Measurements from ENCODE around the gene DERL3.

The DERL3 gene

GRCh38 chr22:23837496-23837859 is 1.3 kb downstream of the DERL3 start:
- Histone ChIP-seq H3K14ac (ENCODE audit: low read length) (no peak overlapping the region), H2AK5ac (ENCODE audit: low read length) (no peak overlapping the region), H3K36me3 (ENCODE audit: control insufficient read depth in 1 of 2, insufficient read depth in 2 of 2, low read length in 2 of 2) (peaks cover 37 to 39% of the 10 kb centered on the region in 2 experiments), H3K18ac (ENCODE audit: low read length) (no peak overlapping the region), H3K4ac (ENCODE audit: low read depth, low read length) (no peak overlapping the region), H3K23ac (ENCODE audit: low read length) (no peak overlapping the region), H4K91ac (ENCODE audit: low read depth, low read length) (no peak overlapping the region), H3K27ac (ENCODE audit: low read depth, low read length) (no peak overlapping the region), H3K9me3 (ENCODE audit: insufficient read depth, low read depth, low read length) (peaks cover 2% of the 10 kb centered on the region), H3K79me1 (ENCODE audit: low read length) (no peaks in the 10 kb centered on the region), H3K27me3 (ENCODE audit: insufficient read depth, low read length) (no peaks in the 10 kb centered on the region), H2AFZ (ENCODE audit: insufficient read depth, low read length, poor library complexity) (no peak overlapping the region), H2BK5ac (ENCODE audit: low read depth, low read length, poor library complexity) (no peak overlapping the region), H4K12ac (ENCODE audit: low read depth, low read length) (no peak overlapping the region), H3K4me2 (ENCODE audit: low read length) (no peak overlapping the region), H3K4me3 (ENCODE audit: low read depth, low read length) (no peak overlapping the region), H3K9ac (ENCODE audit: low read length) (no peak overlapping the region), H2BK120ac (ENCODE audit: insufficient read depth, low read length, poor library complexity) (no peak overlapping the region), H2BK12ac (ENCODE audit: low read length) (no peak overlapping the region), H3K79me2 (ENCODE audit: control insufficient read depth, insufficient read depth, low read length, poor library complexity) (no peaks in the 10 kb centered on the region), H3K4me1 (ENCODE audit: control insufficient read depth in 1 of 2, insufficient read depth in 2 of 2, low read length in 2 of 2) (peaks cover 6 to 12% of the 10 kb centered on the region in 2 experiments), H4K8ac (ENCODE audit: low read depth, low read length) (no peak overlapping the region)
- no CpG with 5 or more reads among the region's 12 CpGs for WGBS (ENCODE audit: extremely low coverage, insufficient coverage, insufficient read length)
- DNase-seq, result peak; percentile 84 to 85

- no CpG with 5 or more reads among the region's 12 CpGs for WGBS (ENCODE audit: extremely low coverage, insufficient coverage, insufficient read length)
- Histone ChIP-seq H3K4me1 (ENCODE audit: control insufficient read depth in 1 of 2, insufficient read depth in 2 of 2, low read length in 2 of 2) (peaks cover 6 to 12% of the 10 kb centered on the region in 2 experiments), H3K9ac (ENCODE audit: low read length) (no peak overlapping the region), H3K79me1 (ENCODE audit: low read length) (no peaks in the 10 kb centered on the region), H3K79me2 (ENCODE audit: control insufficient read depth, insufficient read depth, low read length, poor library complexity) (no peaks in the 10 kb centered on the region), H3K4me2 (ENCODE audit: low read length) (no peak overlapping the region), H3K23ac (ENCODE audit: low read length) (no peak overlapping the region), H2BK12ac (ENCODE audit: low read length) (no peak overlapping the region), H3K36me3 (ENCODE audit: control insufficient read depth in 1 of 2, insufficient read depth in 2 of 2, low read length in 2 of 2) (peaks cover 40 to 44% of the 10 kb centered on the region in 2 experiments), H2BK120ac (ENCODE audit: insufficient read depth, low read length, poor library complexity) (no peak overlapping the region), H4K91ac (ENCODE audit: low read depth, low read length) (no peak overlapping the region), H4K12ac (ENCODE audit: low read depth, low read length) (no peak overlapping the region), H3K27me3 (ENCODE audit: insufficient read depth, low read length) (no peaks in the 10 kb centered on the region), H3K9me3 (ENCODE audit: insufficient read depth, low read depth, low read length) (peaks cover 2% of the 10 kb centered on the region), H2BK5ac (ENCODE audit: low read depth, low read length, poor library complexity) (no peak overlapping the region), H3K4me3 (ENCODE audit: low read depth, low read length) (no peak overlapping the region), H4K8ac (ENCODE audit: low read depth, low read length) (no peak overlapping the region), H3K4ac (ENCODE audit: low read depth, low read length) (no peak overlapping the region), H2AK5ac (ENCODE audit: low read length) (no peak overlapping the region), H3K27ac (ENCODE audit: low read depth, low read length) (no peak overlapping the region), H2AFZ (ENCODE audit: insufficient read depth, low read length, poor library complexity) (no peak overlapping the region), H3K18ac (ENCODE audit: low read length) (no peak overlapping the region), H3K14ac (ENCODE audit: low read length) (no peak overlapping the region)
- no peak for DNase-seq
These were observed 1.9 kb downstream of the DERL3 start for GRCh38 chr22:23836692-23837495.

- no peaks in the 10 kb centered on the region for H3K27me3 ChIP-seq (ENCODE audit: insufficient read depth, low read length)
- H3K79me1 ChIP-seq (ENCODE audit: low read length), result no peaks in the 10 kb centered on the region
- no peak for DNase-seq
- peaks cover 46 to 50% of the 10 kb centered on the region in 2 experiments for H3K36me3 ChIP-seq (ENCODE audit: control insufficient read depth in 1 of 2, insufficient read depth in 2 of 2, low read length in 2 of 2)
- no peak overlapping the region for H4K12ac ChIP-seq (ENCODE audit: low read depth, low read length)
- H3K9me3 ChIP-seq (ENCODE audit: insufficient read depth, low read depth, low read length), result peaks cover 2% of the 10 kb centered on the region
- H3K4ac ChIP-seq (ENCODE audit: low read depth, low read length), result no peak overlapping the region
- H3K23ac ChIP-seq (ENCODE audit: low read length), result no peak overlapping the region
- H3K79me2 ChIP-seq (ENCODE audit: control insufficient read depth, insufficient read depth, low read length, poor library complexity), result no peaks in the 10 kb centered on the region
- no peak overlapping the region for H2BK5ac ChIP-seq (ENCODE audit: low read depth, low read length, poor library complexity)
- H2BK12ac ChIP-seq (ENCODE audit: low read length), result no peak overlapping the region
- H3K9ac ChIP-seq (ENCODE audit: low read length), result no peak overlapping the region
- H3K4me2 ChIP-seq (ENCODE audit: low read length), result no peak overlapping the region
- no peak overlapping the region for H3K4me3 ChIP-seq (ENCODE audit: low read depth, low read length)
- no peak overlapping the region for H2BK120ac ChIP-seq (ENCODE audit: insufficient read depth, low read length, poor library complexity)
- no peak overlapping the region for H2AFZ ChIP-seq (ENCODE audit: insufficient read depth, low read length, poor library complexity)
- peaks cover 6 to 12% of the 10 kb centered on the region in 2 experiments for H3K4me1 ChIP-seq (ENCODE audit: control insufficient read depth in 1 of 2, insufficient read depth in 2 of 2, low read length in 2 of 2)
- no CpG with 5 or more reads among the region's 5 CpGs for whole genome bisulfite sequencing (ENCODE audit: extremely low coverage, insufficient coverage, insufficient read length)
- H3K14ac ChIP-seq (ENCODE audit: low read length), result no peak overlapping the region
- H4K8ac ChIP-seq (ENCODE audit: low read depth, low read length), result no peak overlapping the region
- H3K18ac ChIP-seq (ENCODE audit: low read length), result no peak overlapping the region
- no peak overlapping the region for H4K91ac ChIP-seq (ENCODE audit: low read depth, low read length)
- H2AK5ac ChIP-seq (ENCODE audit: low read length), result no peak overlapping the region
- H3K27ac ChIP-seq (ENCODE audit: low read depth, low read length), result no peak overlapping the region
These were observed 2.5 kb downstream of the DERL3 start for GRCh38 chr22:23836281-23836680.

- no peaks in the 10 kb centered on the region for H3K79me1 ChIP-seq (ENCODE audit: low read length)
- H3K9ac ChIP-seq (ENCODE audit: low read length), result no peak overlapping the region
- H4K91ac ChIP-seq (ENCODE audit: low read depth, low read length), result no peak overlapping the region
- H2BK12ac ChIP-seq (ENCODE audit: low read length), result no peak overlapping the region
- H3K79me2 ChIP-seq (ENCODE audit: control insufficient read depth, insufficient read depth, low read length, poor library complexity), result no peaks in the 10 kb centered on the region
- no peak overlapping the region for H4K12ac ChIP-seq (ENCODE audit: low read depth, low read length)
- H3K18ac ChIP-seq (ENCODE audit: low read length), result no peak overlapping the region
- H3K14ac ChIP-seq (ENCODE audit: low read length), result no peak overlapping the region
- H3K23ac ChIP-seq (ENCODE audit: low read length), result no peak overlapping the region
- H2AFZ ChIP-seq (ENCODE audit: insufficient read depth, low read length, poor library complexity), result no peak overlapping the region
- DNase-seq, result no peak
- peaks cover 51 to 55% of the 10 kb centered on the region in 2 experiments for H3K36me3 ChIP-seq (ENCODE audit: control insufficient read depth in 1 of 2, insufficient read depth in 2 of 2, low read length in 2 of 2)
- H3K4me2 ChIP-seq (ENCODE audit: low read length), result no peak overlapping the region
- H3K4ac ChIP-seq (ENCODE audit: low read depth, low read length), result no peak overlapping the region
- H3K27ac ChIP-seq (ENCODE audit: low read depth, low read length), result no peak overlapping the region
- no peak overlapping the region for H4K8ac ChIP-seq (ENCODE audit: low read depth, low read length)
- no peak overlapping the region for H2BK120ac ChIP-seq (ENCODE audit: insufficient read depth, low read length, poor library complexity)
- no peak overlapping the region for H2BK5ac ChIP-seq (ENCODE audit: low read depth, low read length, poor library complexity)
- no peaks in the 10 kb centered on the region for H3K27me3 ChIP-seq (ENCODE audit: insufficient read depth, low read length)
- peaks cover 2% of the 10 kb centered on the region for H3K9me3 ChIP-seq (ENCODE audit: insufficient read depth, low read depth, low read length)
- no CpG with 5 or more reads among the region's 11 CpGs for WGBS (ENCODE audit: extremely low coverage, insufficient coverage, insufficient read length)
- peaks cover 6 to 12% of the 10 kb centered on the region in 2 experiments for H3K4me1 ChIP-seq (ENCODE audit: control insufficient read depth in 1 of 2, insufficient read depth in 2 of 2, low read length in 2 of 2)
- H3K4me3 ChIP-seq (ENCODE audit: low read depth, low read length), result no peak overlapping the region
- no peak overlapping the region for H2AK5ac ChIP-seq (ENCODE audit: low read length)
These were observed 3.2 kb downstream of the DERL3 start for GRCh38 chr22:23835484-23836144.

Measured in trophoblast cell (in vitro differentiated cells and primary cell).